ENCODE results near the gene MRPS16.

Gene MRPS16

DNA sequence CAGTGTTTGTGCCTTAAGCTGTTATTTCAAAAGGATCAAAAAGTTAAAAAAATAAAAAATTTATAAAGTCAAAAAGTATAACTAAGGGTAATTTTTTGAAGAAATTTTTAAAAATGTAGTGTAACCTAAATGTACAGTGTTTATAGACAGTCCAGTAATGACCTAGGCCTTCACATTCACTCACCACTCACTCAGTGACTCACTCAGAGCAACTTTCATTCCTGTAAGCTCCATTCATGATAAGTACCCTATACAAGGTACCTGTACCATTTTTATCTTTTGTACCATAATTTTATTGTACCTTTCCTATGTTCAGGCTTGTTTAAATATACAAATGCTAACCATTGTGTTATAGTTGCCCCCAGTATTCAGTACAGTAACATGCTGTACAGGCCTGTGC is 26.9 kb downstream of the MRPS16 start:
- no peak for DNase-seq (ENCODE audit: extremely low spot score)
- ChIA-PET CTCF (no interaction called here), POLR2A (no interaction called here)
- no peak for TF ChIP-seq ELF4 (IDR thresholded peaks at IDR 0.05)

DNA sequence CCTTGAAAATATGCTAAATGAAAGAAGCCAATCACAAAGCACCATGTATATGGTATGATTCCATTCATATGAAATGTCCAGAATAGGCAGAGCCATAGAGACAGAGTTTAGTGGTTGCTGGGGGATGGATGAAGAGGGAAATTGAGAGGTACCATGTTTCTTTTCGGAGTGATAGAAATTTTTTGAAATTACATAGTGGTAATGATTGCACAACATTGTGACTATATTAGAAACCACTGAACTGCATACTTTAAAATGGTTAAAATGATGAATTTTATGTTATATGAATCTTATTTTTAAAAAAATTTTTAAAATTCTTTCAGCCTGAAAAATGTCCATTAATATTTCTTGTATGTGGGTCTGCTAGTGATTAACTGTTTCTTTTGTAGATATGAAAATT is 31.5 kb downstream of the MRPS16 start:
- ChIA-PET POLR2A (no interaction called here), CTCF (no interaction called here)
- no peak for DNase-seq (ENCODE audit: extremely low spot score)
- TF ChIP-seq ZNF384 (IDR thresholded peaks at IDR 0.05), result no peak
- TF ChIP-seq FOXM1 (IDR thresholded peaks at IDR 0.05; ENCODE audit: borderline replicate concordance), result no peak
- no peak for TF ChIP-seq NFRKB (IDR thresholded peaks at IDR 0.05)
- TF ChIP-seq LEF1 (IDR thresholded peaks at IDR 0.05; ENCODE audit: borderline replicate concordance), result no peak
- no peak for TF ChIP-seq FOXA1 (IDR thresholded peaks at IDR 0.05)
- TF ChIP-seq, protein P1, sequence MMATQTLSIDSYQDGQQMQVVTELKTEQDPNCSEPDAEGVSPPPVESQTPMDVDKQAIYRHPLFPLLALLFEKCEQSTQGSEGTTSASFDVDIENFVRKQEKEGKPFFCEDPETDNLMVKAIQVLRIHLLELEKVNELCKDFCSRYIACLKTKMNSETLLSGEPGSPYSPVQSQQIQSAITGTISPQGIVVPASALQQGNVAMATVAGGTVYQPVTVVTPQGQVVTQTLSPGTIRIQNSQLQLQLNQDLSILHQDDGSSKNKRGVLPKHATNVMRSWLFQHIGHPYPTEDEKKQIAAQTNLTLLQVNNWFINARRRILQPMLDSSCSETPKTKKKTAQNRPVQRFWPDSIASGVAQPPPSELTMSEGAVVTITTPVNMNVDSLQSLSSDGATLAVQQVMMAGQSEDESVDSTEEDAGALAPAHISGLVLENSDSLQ (IDR thresholded peaks at IDR 0.05), result no peak
- TF ChIP-seq L3MBTL2 (conservative IDR thresholded peaks at IDR 0.05), result no peak
- no peak for TF ChIP-seq FOXK2 (IDR thresholded peaks at IDR 0.05)
- no peak for TF ChIP-seq BHLHE40 (IDR thresholded peaks at IDR 0.05; ENCODE audit: borderline replicate concordance)
- no peak for TF ChIP-seq SP1 (IDR thresholded peaks at IDR 0.05)
- TF ChIP-seq HDGF (IDR thresholded peaks at IDR 0.05; ENCODE audit: borderline replicate concordance), result no peak

DNA sequence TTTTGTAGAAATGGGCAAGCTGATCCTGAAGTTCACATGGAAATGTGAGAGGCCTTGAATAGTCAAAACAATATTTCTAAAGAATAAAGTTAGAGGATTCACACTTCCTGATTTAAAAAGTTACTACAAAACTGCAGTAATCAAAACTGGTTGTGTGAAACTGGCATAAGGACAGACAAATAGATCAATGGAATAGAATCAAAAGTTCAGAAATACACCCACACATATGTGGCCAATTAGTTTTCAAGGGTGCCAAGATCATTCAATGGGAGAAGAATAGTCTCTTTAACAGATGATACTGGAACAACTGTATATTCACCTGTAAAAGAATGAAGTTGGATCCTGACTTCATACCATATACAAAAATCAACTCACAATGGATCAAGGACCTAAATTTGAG is 33.1 kb downstream of the MRPS16 start:
- TF ChIP-seq LEF1 (IDR thresholded peaks at IDR 0.05; ENCODE audit: borderline replicate concordance) (no peak), ZNF384 (IDR thresholded peaks at IDR 0.05) (no peak), BHLHE40 (IDR thresholded peaks at IDR 0.05; ENCODE audit: borderline replicate concordance) (no peak), TARDBP (IDR thresholded peaks at IDR 0.05) (no peak)
- TF ChIP-seq, protein P1 (IDR thresholded peaks at IDR 0.05), result no peak
- no peak for DNase-seq (ENCODE audit: extremely low spot score)
- POLR2A ChIA-PET, result no interaction called here
- CTCF ChIA-PET, result interaction anchor here (1.3 kb wide), 1 partner anchor 10 kb away, joined by 4 read pairs; no protein-coding TSS in a partner anchor

DNA sequence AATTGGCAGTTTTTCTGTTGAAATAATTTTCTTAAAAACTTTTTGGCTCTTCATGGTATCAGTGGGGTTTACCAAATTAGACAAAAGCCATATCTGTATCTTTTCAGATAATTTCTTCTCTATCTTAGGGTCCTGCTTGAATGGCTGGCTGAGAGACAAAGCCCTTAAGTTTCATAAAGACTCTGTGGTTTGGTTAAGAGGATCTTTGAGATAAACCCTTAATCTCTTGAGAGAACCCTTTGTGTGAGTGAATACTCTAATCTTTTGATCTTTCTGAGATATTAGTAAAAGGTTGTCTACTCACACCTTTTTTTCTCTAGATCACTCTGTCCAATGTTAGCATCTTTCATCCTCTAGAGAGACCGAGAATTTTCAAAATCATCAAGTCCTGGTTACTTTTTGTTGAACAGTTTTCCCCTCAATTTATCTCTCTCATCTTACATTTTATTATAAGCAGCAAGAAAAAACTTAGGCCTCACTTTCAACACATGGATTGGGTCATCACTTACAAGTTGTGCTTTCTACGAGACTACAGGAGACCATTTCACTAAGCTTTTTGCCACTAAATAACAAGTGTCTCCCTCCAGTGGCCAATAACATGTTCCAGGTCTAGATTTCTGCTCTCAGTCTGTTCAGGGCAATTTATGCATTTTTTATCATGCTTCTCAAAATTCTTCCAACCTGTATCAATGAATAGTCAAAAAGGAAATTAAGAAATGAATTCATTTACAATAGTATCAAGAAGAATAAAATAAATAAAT is 33.8 kb downstream of the MRPS16 start:
- CTCF ChIA-PET, result interaction anchor here (1.3 kb wide), 1 partner anchor 9 kb away, joined by 4 read pairs; no protein-coding TSS in a partner anchor
- no peak for TF ChIP-seq NFRKB (IDR thresholded peaks at IDR 0.05)
- TF ChIP-seq HDGF (IDR thresholded peaks at IDR 0.05; ENCODE audit: borderline replicate concordance), result no peak
- TF ChIP-seq ZNF384 (IDR thresholded peaks at IDR 0.05), result no peak
- TF ChIP-seq, protein P1 (IDR thresholded peaks at IDR 0.05), result no peak
- no peak for TF ChIP-seq ELF4 (IDR thresholded peaks at IDR 0.05)
- no peak for TF ChIP-seq L3MBTL2 (conservative IDR thresholded peaks at IDR 0.05)
- TF ChIP-seq SUZ12 (IDR thresholded peaks at IDR 0.05), result no peak
- TF ChIP-seq FOXK2 (IDR thresholded peaks at IDR 0.05), result no peak
- TF ChIP-seq TARDBP (IDR thresholded peaks at IDR 0.05), result no peak
- no peak for TF ChIP-seq SP1 (IDR thresholded peaks at IDR 0.05)
- no peak for TF ChIP-seq BHLHE40 (IDR thresholded peaks at IDR 0.05; ENCODE audit: borderline replicate concordance)
- TF ChIP-seq FOXM1 (IDR thresholded peaks at IDR 0.05; ENCODE audit: borderline replicate concordance), result no peak
- TF ChIP-seq FOXA1 (IDR thresholded peaks at IDR 0.05), result no peak
- TF ChIP-seq CTBP1 (IDR thresholded peaks at IDR 0.05; ENCODE audit: borderline replicate concordance), result no peak
- TF ChIP-seq LEF1 (IDR thresholded peaks at IDR 0.05; ENCODE audit: borderline replicate concordance), result no peak
- TF ChIP-seq ARNT (IDR thresholded peaks at IDR 0.05), result no peak
- POLR2A ChIA-PET, result no interaction called here
- DNase-seq (ENCODE audit: extremely low spot score), result peak; percentile 46

DNA sequence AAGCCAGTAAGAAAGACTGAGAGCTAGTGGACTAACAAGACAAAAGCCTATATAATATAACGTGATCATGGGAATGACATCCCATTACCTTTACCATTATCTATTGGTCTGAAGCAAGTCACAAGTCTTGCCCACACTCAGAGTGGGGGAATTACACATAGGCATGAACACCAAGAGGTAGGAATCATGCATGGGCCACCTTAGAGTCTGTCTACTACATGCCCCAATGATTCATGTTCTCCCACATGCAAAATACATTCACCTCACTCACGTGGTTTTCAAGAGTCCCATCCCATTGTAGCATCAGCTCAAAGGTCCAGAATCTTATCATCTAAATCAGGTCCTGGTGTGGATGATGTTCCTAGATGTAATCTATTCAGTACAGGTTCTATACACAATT is 34.8 kb downstream of the MRPS16 start:
- POLR2A ChIA-PET, result no interaction called here

DNA sequence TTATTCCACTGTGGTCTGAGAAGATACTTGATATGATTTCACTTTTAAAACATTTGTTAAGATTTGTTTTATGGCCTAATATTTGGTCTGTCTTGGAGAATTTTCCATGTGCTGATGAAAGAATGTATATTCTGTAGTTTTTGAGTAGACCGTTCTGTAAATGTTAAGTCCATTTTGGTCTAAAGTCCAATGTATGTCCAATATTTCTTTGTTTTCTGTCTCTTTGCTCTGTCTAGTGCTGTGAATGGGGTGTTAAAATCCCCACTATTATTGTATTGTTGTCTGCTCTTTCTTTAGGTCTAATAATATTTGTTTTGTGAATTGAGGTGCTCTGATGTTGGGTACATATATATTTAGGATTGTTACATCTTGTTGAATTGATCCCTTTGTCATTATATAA is 36.7 kb downstream of the MRPS16 start:
- TF ChIP-seq L3MBTL2 (conservative IDR thresholded peaks at IDR 0.05) (no peak), FOXA1 (IDR thresholded peaks at IDR 0.05) (no peak), ARNT (IDR thresholded peaks at IDR 0.05) (no peak), SUZ12 (IDR thresholded peaks at IDR 0.05) (no peak), TARDBP (IDR thresholded peaks at IDR 0.05) (no peak), LEF1 (IDR thresholded peaks at IDR 0.05; ENCODE audit: borderline replicate concordance) (no peak), NFRKB (IDR thresholded peaks at IDR 0.05) (no peak), ELF4 (IDR thresholded peaks at IDR 0.05) (no peak), FOXM1 (IDR thresholded peaks at IDR 0.05; ENCODE audit: borderline replicate concordance) (no peak), ZNF384 (IDR thresholded peaks at IDR 0.05) (no peak)
- TF ChIP-seq, protein P1 (IDR thresholded peaks at IDR 0.05), result no peak
- DNase-seq (ENCODE audit: extremely low spot score), result no peak
- ChIA-PET POLR2A (no interaction called here), CTCF (no interaction called here)

More for the DNA sequence above, 34.8 kb downstream of the MRPS16 start:
- no peak for DNase-seq (ENCODE audit: extremely low spot score)
- TF ChIP-seq L3MBTL2 (conservative IDR thresholded peaks at IDR 0.05) (no peak), CTBP1 (IDR thresholded peaks at IDR 0.05; ENCODE audit: borderline replicate concordance) (no peak), SP1 (IDR thresholded peaks at IDR 0.05) (no peak), ARNT (IDR thresholded peaks at IDR 0.05) (no peak), HDGF (IDR thresholded peaks at IDR 0.05; ENCODE audit: borderline replicate concordance) (no peak), SUZ12 (IDR thresholded peaks at IDR 0.05) (no peak), ELF4 (IDR thresholded peaks at IDR 0.05) (no peak), NFRKB (IDR thresholded peaks at IDR 0.05) (no peak), TARDBP (IDR thresholded peaks at IDR 0.05) (no peak), FOXA1 (IDR thresholded peaks at IDR 0.05) (no peak)
- TF ChIP-seq, protein P1 (IDR thresholded peaks at IDR 0.05), result no peak
- CTCF ChIA-PET, result no interaction called here
